Measurements from ENCODE around the gene PLEKHA6. TPM values are rescaled to one million over a fixed set of nuclear protein-coding genes. Genes with fewer than 3 reads are reported as not detected.

The PLEKHA6 gene
- polyA plus RNA-seq, 1 donor from 2014 or later, result 22.6 TPM

DNA sequence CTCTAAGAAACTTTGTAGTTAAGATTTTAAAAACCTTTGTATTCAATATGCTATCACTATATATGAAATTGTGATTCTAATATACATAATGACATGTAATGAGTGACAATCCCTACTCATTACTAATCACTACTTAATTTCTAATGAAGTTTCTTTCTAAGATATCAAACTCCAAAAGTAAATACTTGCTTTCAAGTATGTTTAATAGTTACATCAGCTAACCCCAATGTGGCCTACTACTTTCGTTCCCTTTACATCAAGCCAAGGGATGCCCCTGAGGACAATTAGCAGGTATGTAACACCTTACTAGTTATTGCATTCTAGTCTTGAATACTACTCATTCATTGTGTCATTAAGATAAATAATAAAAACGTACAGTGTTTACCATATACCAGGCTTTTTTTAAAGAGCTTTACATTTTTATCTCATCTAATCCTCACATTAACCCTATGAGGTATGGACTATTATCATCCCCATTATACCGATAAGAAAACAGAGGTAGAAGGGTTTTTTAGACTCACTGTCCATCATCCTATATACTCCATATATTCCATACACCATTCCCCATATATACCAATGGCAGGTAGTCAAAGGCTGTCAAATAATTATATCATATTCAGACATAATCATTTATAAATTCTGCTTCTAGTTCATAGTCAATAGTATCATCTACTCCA lies 47.7 kb upstream of the PLEKHA6 start:
- Histone ChIP-seq H4K20me1 (ENCODE audit: insufficient read depth) (peaks cover 45% of the 10 kb centered on the region), H3K27me3 (ENCODE audit: insufficient read depth, low read depth, low read length) (no peaks in the 10 kb centered on the region), H3K9me3 (ENCODE audit: low read length) (no peaks in the 10 kb centered on the region), H3K36me3 (ENCODE audit: insufficient read depth, low read length) (no peaks in the 10 kb centered on the region), H3K27ac (ENCODE audit: low read length) (no peak overlapping the region), H2AFZ (ENCODE audit: low read depth, low read length) (no peak overlapping the region), H3K79me2 (replicated peaks; ENCODE audit: insufficient read depth, low read length) (peaks cover 85% of the 10 kb centered on the region), H3K4me3 (ENCODE audit: low read length) (peak overlapping the region; percentile 92), H3K9ac (ENCODE audit: low read length) (peak overlapping the region; percentile 99), H3K9me2 (ENCODE audit: insufficient read depth, low read length) (no peaks in the 10 kb centered on the region), H3F3A (ENCODE audit: insufficient read depth, low read length, poor library complexity, severe bottlenecking) (no peaks in the 10 kb centered on the region), H3K4me2 (ENCODE audit: low read length) (peak overlapping the region; percentile 71)
- TF ChIP-seq, protein P1, sequence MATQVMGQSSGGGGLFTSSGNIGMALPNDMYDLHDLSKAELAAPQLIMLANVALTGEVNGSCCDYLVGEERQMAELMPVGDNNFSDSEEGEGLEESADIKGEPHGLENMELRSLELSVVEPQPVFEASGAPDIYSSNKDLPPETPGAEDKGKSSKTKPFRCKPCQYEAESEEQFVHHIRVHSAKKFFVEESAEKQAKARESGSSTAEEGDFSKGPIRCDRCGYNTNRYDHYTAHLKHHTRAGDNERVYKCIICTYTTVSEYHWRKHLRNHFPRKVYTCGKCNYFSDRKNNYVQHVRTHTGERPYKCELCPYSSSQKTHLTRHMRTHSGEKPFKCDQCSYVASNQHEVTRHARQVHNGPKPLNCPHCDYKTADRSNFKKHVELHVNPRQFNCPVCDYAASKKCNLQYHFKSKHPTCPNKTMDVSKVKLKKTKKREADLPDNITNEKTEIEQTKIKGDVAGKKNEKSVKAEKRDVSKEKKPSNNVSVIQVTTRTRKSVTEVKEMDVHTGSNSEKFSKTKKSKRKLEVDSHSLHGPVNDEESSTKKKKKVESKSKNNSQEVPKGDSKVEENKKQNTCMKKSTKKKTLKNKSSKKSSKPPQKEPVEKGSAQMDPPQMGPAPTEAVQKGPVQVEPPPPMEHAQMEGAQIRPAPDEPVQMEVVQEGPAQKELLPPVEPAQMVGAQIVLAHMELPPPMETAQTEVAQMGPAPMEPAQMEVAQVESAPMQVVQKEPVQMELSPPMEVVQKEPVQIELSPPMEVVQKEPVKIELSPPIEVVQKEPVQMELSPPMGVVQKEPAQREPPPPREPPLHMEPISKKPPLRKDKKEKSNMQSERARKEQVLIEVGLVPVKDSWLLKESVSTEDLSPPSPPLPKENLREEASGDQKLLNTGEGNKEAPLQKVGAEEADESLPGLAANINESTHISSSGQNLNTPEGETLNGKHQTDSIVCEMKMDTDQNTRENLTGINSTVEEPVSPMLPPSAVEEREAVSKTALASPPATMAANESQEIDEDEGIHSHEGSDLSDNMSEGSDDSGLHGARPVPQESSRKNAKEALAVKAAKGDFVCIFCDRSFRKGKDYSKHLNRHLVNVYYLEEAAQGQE (IDR thresholded peaks at IDR 0.05; ENCODE audit: borderline replicate concordance), result no peak
- TF ChIP-seq RAD21 (conservative IDR thresholded peaks at IDR 0.05), result no peak
- no peak for TF ChIP-seq TAF1 (IDR thresholded peaks at IDR 0.05; ENCODE audit: low read depth)
- no peak for TF ChIP-seq POLR2AphosphoS5 (IDR thresholded peaks at IDR 0.05)

DNA sequence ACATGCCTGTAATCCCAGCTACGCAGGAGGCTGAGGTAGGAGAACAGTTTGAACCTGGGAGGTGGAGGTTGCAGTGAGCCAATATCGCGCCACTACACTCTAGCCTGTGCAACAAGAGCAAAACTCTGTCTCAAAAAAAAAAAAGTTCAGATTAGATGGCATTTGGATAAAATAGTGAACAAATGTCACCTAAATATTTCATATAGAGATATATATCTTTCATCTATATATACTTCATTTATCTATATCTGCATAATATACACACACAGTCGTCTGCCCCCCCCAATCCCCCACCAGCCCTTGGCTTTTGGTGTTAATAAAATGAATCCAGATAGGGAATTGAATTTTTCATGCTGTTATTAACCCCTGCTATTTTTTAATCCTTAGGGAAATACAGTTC lies 46.9 kb upstream of the PLEKHA6 start:
- H3K9ac ChIP-seq (ENCODE audit: low read length), result no peak overlapping the region

More for the DNA sequence above, 46.9 kb upstream of the PLEKHA6 start:
- TF ChIP-seq SMC3 (conservative IDR thresholded peaks at IDR 0.05; ENCODE audit: poor library complexity) (no peak), RAD21 (conservative IDR thresholded peaks at IDR 0.05) (no peak), EZH2 (IDR thresholded peaks at IDR 0.05; ENCODE audit: borderline replicate concordance, insufficient read depth, low read length, poor library complexity, severe bottlenecking) (no peak), TAF1 (IDR thresholded peaks at IDR 0.05; ENCODE audit: low read depth) (no peak), MXI1 (conservative IDR thresholded peaks at IDR 0.05; ENCODE audit: poor library complexity, severe bottlenecking) (no peak), EP300 (conservative IDR thresholded peaks at IDR 0.05; ENCODE audit: poor library complexity, severe bottlenecking) (no peak), POLR2AphosphoS5 (IDR thresholded peaks at IDR 0.05) (no peak)
- TF ChIP-seq, protein P2, sequence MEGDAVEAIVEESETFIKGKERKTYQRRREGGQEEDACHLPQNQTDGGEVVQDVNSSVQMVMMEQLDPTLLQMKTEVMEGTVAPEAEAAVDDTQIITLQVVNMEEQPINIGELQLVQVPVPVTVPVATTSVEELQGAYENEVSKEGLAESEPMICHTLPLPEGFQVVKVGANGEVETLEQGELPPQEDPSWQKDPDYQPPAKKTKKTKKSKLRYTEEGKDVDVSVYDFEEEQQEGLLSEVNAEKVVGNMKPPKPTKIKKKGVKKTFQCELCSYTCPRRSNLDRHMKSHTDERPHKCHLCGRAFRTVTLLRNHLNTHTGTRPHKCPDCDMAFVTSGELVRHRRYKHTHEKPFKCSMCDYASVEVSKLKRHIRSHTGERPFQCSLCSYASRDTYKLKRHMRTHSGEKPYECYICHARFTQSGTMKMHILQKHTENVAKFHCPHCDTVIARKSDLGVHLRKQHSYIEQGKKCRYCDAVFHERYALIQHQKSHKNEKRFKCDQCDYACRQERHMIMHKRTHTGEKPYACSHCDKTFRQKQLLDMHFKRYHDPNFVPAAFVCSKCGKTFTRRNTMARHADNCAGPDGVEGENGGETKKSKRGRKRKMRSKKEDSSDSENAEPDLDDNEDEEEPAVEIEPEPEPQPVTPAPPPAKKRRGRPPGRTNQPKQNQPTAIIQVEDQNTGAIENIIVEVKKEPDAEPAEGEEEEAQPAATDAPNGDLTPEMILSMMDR (IDR thresholded peaks at IDR 0.05; ENCODE audit: poor library complexity, severe bottlenecking), result no peak
- TF ChIP-seq, protein P1 (IDR thresholded peaks at IDR 0.05; ENCODE audit: borderline replicate concordance), result no peak
- Histone ChIP-seq H3K27ac (ENCODE audit: low read length) (no peak overlapping the region), H3F3A (ENCODE audit: insufficient read depth, low read length, poor library complexity, severe bottlenecking) (no peaks in the 10 kb centered on the region), H3K9me2 (ENCODE audit: insufficient read depth, low read length) (no peaks in the 10 kb centered on the region), H4K20me1 (ENCODE audit: insufficient read depth) (peaks cover 45% of the 10 kb centered on the region), H2AFZ (ENCODE audit: low read depth, low read length) (no peak overlapping the region), H3K27me3 (ENCODE audit: insufficient read depth, low read depth, low read length) (no peaks in the 10 kb centered on the region), H3K9me3 (ENCODE audit: low read length) (no peaks in the 10 kb centered on the region), H3K36me3 (ENCODE audit: insufficient read depth, low read length) (no peaks in the 10 kb centered on the region), H3K4me2 (ENCODE audit: low read length) (peak overlapping the region; percentile 71), H3K4me3 (ENCODE audit: low read length) (peak overlapping the region; percentile 92), H3K79me2 (replicated peaks; ENCODE audit: insufficient read depth, low read length) (peaks cover 85% of the 10 kb centered on the region)

Data from neural cell (in vitro differentiated cells).